Neural progenitor cell (in vitro differentiated cells): ENCODE results near the gene CFAP299. TPM values are rescaled to one million over a fixed set of nuclear protein-coding genes. Genes with fewer than 3 reads are reported as not detected.

Experiments used
- DNase-seq: peaks from one replicate; pipeline ENCODE4 v3.0.0-alpha.2; 2016; ENCODE audit warnings: low spot score
- H2AFZ ChIP-seq: fragments of 200-600 bp; sonication (generic); replicated peaks from 2 replicates; pipeline ENCODE4 v1.6.1; 2016; ENCODE audit warnings: antibody characterized with exemption
- H3F3A ChIP-seq: fragments of 200-600 bp; sonication (generic); 2 replicates; pipeline ENCODE4 v1.6.1; 2016; ENCODE audit warnings: antibody characterized with exemption, low read depth
- H3K27ac ChIP-seq: fragments of 200-600 bp; sonication (generic); 2 replicates; pipeline ENCODE4 v1.5.1; 2016; ENCODE audit warnings: mild to moderate bottlenecking
- H3K27me3 ChIP-seq: fragments of 200-600 bp; sonication (generic); 2 replicates; pipeline ENCODE4 v1.6.1; 2016; ENCODE audit warnings: mild to moderate bottlenecking, moderate library complexity
- H3K36me3 ChIP-seq: fragments of 200-600 bp; sonication (generic); 2 replicates; pipeline ENCODE4 v1.5.1; 2016
- H3K4me1 ChIP-seq: fragments of 200-600 bp; sonication (generic); 2 replicates; pipeline ENCODE4 v1.6.1; 2016; ENCODE audit warnings: mixed run types
- H3K4me2 ChIP-seq: fragments of 200-600 bp; sonication (generic); 2 replicates; pipeline ENCODE4 v1.6.1; 2016
- H3K4me3 ChIP-seq: fragments of 200-600 bp; sonication (generic); 2 replicates; pipeline ENCODE4 v1.5.1; 2016
- H3K79me2 ChIP-seq: fragments of 200-600 bp; sonication (generic); 2 replicates; pipeline ENCODE4 v1.6.1; 2016; ENCODE audit warnings: low read depth
- H3K9ac ChIP-seq: fragments of 200-600 bp; sonication (generic); 2 replicates; pipeline ENCODE4 v1.6.1; 2016
- H3K9me3 ChIP-seq: fragments of 200-600 bp; sonication (generic); 2 replicates; pipeline ENCODE4 v1.5.1; 2016; ENCODE audit warnings: low read depth
- H4K20me1 ChIP-seq: fragments of 200-600 bp; sonication (generic); 2 replicates; pipeline ENCODE4 v1.6.1; 2016; ENCODE audit warnings: low read depth
- H3K27ac Mint-ChIP-seq: 3 replicates; pipeline ENCODE4 v1.8.0; 2021; ENCODE audit warnings: mixed read lengths
- H3K27me3 Mint-ChIP-seq: 2 replicates; pipeline ENCODE4 v1.8.0; 2022; ENCODE audit warnings: low read depth, mild to moderate bottlenecking, inconsistent platforms, moderate library complexity, mixed read lengths; ENCODE audit not compliant: insufficient read depth
- H3K36me3 Mint-ChIP-seq: 3 replicates; pipeline ENCODE4 v1.8.0; 2021; ENCODE audit warnings: mixed read lengths
- H3K4me1 Mint-ChIP-seq: 3 replicates; pipeline ENCODE4 v1.8.0; 2021; ENCODE audit warnings: mixed read lengths
- H3K4me3 Mint-ChIP-seq: 3 replicates; pipeline ENCODE4 v1.8.0; 2021; ENCODE audit warnings: mild to moderate bottlenecking, moderate library complexity, mixed read lengths
- H3K9me3 Mint-ChIP-seq: 3 replicates; pipeline ENCODE4 v1.8.0; 2020; ENCODE audit warnings: mixed read lengths
- EZH2 ChIP-seq: fragments of 200-600 bp; sonication (generic); IDR thresholded peaks from 2 replicates; pipeline ENCODE4 v1.6.1; 2017; ENCODE audit warnings: antibody characterized with exemption, mild to moderate bottlenecking, moderate library complexity
- EZH2phosphoT487 ChIP-seq: fragments of 200-600 bp; sonication (generic); IDR thresholded peaks from 2 replicates; pipeline ENCODE4 v1.6.1; 2017; ENCODE audit warnings: antibody characterized with exemption
- total RNA-seq: library from RNA; depleted of rRNA; stranded (reverse); fragments of >200 nt; gene quantifications from 2 replicates; pipeline ENCODE4 v1.2.3, GENCODE V29; 2015; ENCODE audit warnings: low replicate concordance
- TF ChIP-seq, protein P1 (sequence below): fragments of 200-600 bp; sonication (generic); IDR thresholded peaks from 2 replicates; pipeline ENCODE4 v1.5.1; 2017; ENCODE audit warnings: antibody characterized with exemption, mild to moderate bottlenecking

The CFAP299 gene
- total RNA-seq, 1 donor from 2014 or later, result not detected

GRCh38 chr4:80393246-80393969 is 57.9 kb downstream of the CFAP299 start:
- Mint-ChIP-seq H3K4me1 (no peaks in the 10 kb centered on the region), H3K36me3 (no peaks in the 10 kb centered on the region), H3K27ac (no peak overlapping the region), H3K9me3 (no peaks in the 10 kb centered on the region), H3K27me3 (no peaks in the 10 kb centered on the region), H3K4me3 (no peak overlapping the region)
- no peak for DNase-seq
- Histone ChIP-seq H3K9ac (no peak overlapping the region), H3K4me2 (no peak overlapping the region), H2AFZ (no peak overlapping the region), H3K4me1 (no peaks in the 10 kb centered on the region), H3K4me3 (no peak overlapping the region), H3K9me3 (no peaks in the 10 kb centered on the region), H3K27me3 (no peaks in the 10 kb centered on the region), H3F3A (peaks cover 8% of the 10 kb centered on the region), H3K79me2 (no peaks in the 10 kb centered on the region), H4K20me1 (no peaks in the 10 kb centered on the region), H3K36me3 (no peaks in the 10 kb centered on the region), H3K27ac (no peak overlapping the region)
- TF ChIP-seq, protein P1, sequence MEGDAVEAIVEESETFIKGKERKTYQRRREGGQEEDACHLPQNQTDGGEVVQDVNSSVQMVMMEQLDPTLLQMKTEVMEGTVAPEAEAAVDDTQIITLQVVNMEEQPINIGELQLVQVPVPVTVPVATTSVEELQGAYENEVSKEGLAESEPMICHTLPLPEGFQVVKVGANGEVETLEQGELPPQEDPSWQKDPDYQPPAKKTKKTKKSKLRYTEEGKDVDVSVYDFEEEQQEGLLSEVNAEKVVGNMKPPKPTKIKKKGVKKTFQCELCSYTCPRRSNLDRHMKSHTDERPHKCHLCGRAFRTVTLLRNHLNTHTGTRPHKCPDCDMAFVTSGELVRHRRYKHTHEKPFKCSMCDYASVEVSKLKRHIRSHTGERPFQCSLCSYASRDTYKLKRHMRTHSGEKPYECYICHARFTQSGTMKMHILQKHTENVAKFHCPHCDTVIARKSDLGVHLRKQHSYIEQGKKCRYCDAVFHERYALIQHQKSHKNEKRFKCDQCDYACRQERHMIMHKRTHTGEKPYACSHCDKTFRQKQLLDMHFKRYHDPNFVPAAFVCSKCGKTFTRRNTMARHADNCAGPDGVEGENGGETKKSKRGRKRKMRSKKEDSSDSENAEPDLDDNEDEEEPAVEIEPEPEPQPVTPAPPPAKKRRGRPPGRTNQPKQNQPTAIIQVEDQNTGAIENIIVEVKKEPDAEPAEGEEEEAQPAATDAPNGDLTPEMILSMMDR, result no peak
- TF ChIP-seq EZH2 (no peak), EZH2phosphoT487 (no peak)

GRCh38 chr4:80393970-80394250 is 58.4 kb downstream of the CFAP299 start:
- no peaks in the 10 kb centered on the region for H3K36me3 ChIP-seq
- no peaks in the 10 kb centered on the region for H3K4me1 ChIP-seq
- peaks cover 8% of the 10 kb centered on the region for H3F3A ChIP-seq
- Mint-ChIP-seq H3K9me3 (no peaks in the 10 kb centered on the region), H3K27ac (no peak overlapping the region), H3K4me3 (no peak overlapping the region), H3K36me3 (no peaks in the 10 kb centered on the region), H3K4me1 (no peaks in the 10 kb centered on the region), H3K27me3 (no peaks in the 10 kb centered on the region)
- H3K79me2 ChIP-seq, result no peaks in the 10 kb centered on the region
- H3K4me2 ChIP-seq, result no peak overlapping the region
- H3K27ac ChIP-seq, result no peak overlapping the region
- H3K9ac ChIP-seq, result no peak overlapping the region
- H3K27me3 ChIP-seq, result no peaks in the 10 kb centered on the region
- no peak overlapping the region for H2AFZ ChIP-seq
- H4K20me1 ChIP-seq, result no peaks in the 10 kb centered on the region
- no peak for DNase-seq
- H3K9me3 ChIP-seq, result no peaks in the 10 kb centered on the region
- TF ChIP-seq EZH2 (no peak), EZH2phosphoT487 (no peak)
- H3K4me3 ChIP-seq, result no peak overlapping the region

- Histone ChIP-seq H3K4me3 (no peak overlapping the region), H3K9me3 (no peaks in the 10 kb centered on the region), H3K9ac (no peak overlapping the region), H2AFZ (no peak overlapping the region), H3K36me3 (no peaks in the 10 kb centered on the region), H3K79me2 (no peaks in the 10 kb centered on the region), H3K27me3 (no peaks in the 10 kb centered on the region), H3K4me2 (no peak overlapping the region), H3F3A (no peaks in the 10 kb centered on the region), H3K27ac (no peak overlapping the region), H4K20me1 (no peaks in the 10 kb centered on the region), H3K4me1 (no peaks in the 10 kb centered on the region)
- Mint-ChIP-seq H3K27ac (no peak overlapping the region), H3K4me3 (no peak overlapping the region), H3K27me3 (no peaks in the 10 kb centered on the region), H3K9me3 (no peaks in the 10 kb centered on the region), H3K36me3 (no peaks in the 10 kb centered on the region), H3K4me1 (no peaks in the 10 kb centered on the region)
- DNase-seq, result no peak
- TF ChIP-seq EZH2 (no peak), EZH2phosphoT487 (no peak)
- TF ChIP-seq, protein P1, result no peak
Measured at GRCh38 chr4:80407246-80407645, 71.7 kb downstream of the CFAP299 start.

DNA sequence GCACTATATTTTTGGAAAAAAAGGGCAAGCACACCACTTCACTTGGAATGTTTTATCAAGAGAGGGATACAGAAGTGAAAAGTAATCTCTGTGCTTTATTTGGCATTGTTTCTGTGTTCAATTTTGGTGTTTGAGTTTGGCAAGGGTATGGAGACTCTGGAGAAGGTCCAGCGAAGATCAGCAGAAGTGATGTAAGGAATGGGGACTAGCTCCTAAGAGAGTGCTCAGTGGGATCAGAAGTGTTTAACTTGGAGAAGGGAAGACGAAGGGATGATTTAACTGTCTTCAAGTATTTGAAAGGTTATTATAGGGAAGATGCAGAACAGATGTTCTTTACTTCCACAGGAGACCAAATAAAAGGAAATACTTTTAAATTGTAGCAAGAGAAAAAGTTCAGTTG is 74.3 kb downstream of the CFAP299 start:
- TF ChIP-seq, protein P1, result no peak
- TF ChIP-seq EZH2, result no peak
- TF ChIP-seq EZH2phosphoT487, result no peak
- no peaks in the 10 kb centered on the region for H3K27me3 Mint-ChIP-seq
- Histone ChIP-seq H3K9ac (no peak overlapping the region), H3K27me3 (no peaks in the 10 kb centered on the region), H3K36me3 (no peaks in the 10 kb centered on the region), H3K9me3 (no peaks in the 10 kb centered on the region), H3F3A (no peaks in the 10 kb centered on the region), H3K4me2 (no peak overlapping the region), H4K20me1 (no peaks in the 10 kb centered on the region), H3K4me1 (no peaks in the 10 kb centered on the region), H3K27ac (no peak overlapping the region), H2AFZ (no peak overlapping the region), H3K4me3 (no peak overlapping the region), H3K79me2 (no peaks in the 10 kb centered on the region)
- DNase-seq, result no peak
- no peaks in the 10 kb centered on the region for H3K4me1 Mint-ChIP-seq
- H3K9me3 Mint-ChIP-seq, result no peaks in the 10 kb centered on the region
- no peaks in the 10 kb centered on the region for H3K36me3 Mint-ChIP-seq
- no peak overlapping the region for H3K27ac Mint-ChIP-seq
- no peak overlapping the region for H3K4me3 Mint-ChIP-seq
